CD14-positive monocyte (primary cell): ENCODE data around the gene B3GNT7. TPM values are rescaled to one million over a fixed set of nuclear protein-coding genes. Genes with fewer than 3 reads are reported as not detected.

ENCODE experiments used
- DNase-seq, 3 donors: peaks; one replicate each; pipeline ENCODE4 v3.0.0-alpha.2; 2011 to 2022
- H2AFZ ChIP-seq: 2 replicates; pipeline ENCODE4 v1.6.0; 2012; ENCODE audit warnings: mild to moderate bottlenecking, low read depth, low read length, inconsistent platforms; ENCODE audit not compliant: insufficient read depth, poor library complexity, severe bottlenecking
- H3K27ac ChIP-seq, 2 donors: 1 replicate in 1 of 2; 2 replicates in 1 of 2; pipeline ENCODE4 v1.5.1; 2012 to 2013; ENCODE audit warnings: low read length in 2 of 2, control low read depth in 1 of 2, inconsistent platforms in 1 of 2, low read depth in 1 of 2, mild to moderate bottlenecking in 1 of 2
- H3K27me3 ChIP-seq, 2 donors: one replicate each; pipeline versions ENCODE4 v1.6.0 to v1.6.1; 2011 to 2013; ENCODE audit warnings: low read length in 2 of 2; ENCODE audit not compliant: control insufficient read depth in 2 of 2, insufficient read depth in 2 of 2
- H3K36me3 ChIP-seq, 2 donors: replicated peaks in 1 of 2; 1 replicate in 1 of 2; 2 replicates in 1 of 2; pipeline versions ENCODE4 v1.5.1 to v1.6.1; 2012 to 2013; ENCODE audit warnings: low read length in 2 of 2, control low read depth in 1 of 2, inconsistent platforms in 1 of 2, mild to moderate bottlenecking in 1 of 2; ENCODE audit not compliant: insufficient read depth in 2 of 2, control insufficient read depth in 1 of 2
- H3K4me1 ChIP-seq, 2 donors: 1 replicate in 1 of 2; 2 replicates in 1 of 2; pipeline versions ENCODE4 v1.5.1 to v1.6.1; 2012 to 2013; ENCODE audit warnings: low read length in 2 of 2, control low read depth in 1 of 2, inconsistent platforms in 1 of 2, mild to moderate bottlenecking in 1 of 2, moderate library complexity in 1 of 2; ENCODE audit not compliant: insufficient read depth in 2 of 2, control insufficient read depth in 1 of 2
- H3K4me2 ChIP-seq: replicated peaks from 2 replicates; pipeline ENCODE3; 2012; ENCODE audit warnings: low read length, moderate library complexity, mild to moderate bottlenecking; ENCODE audit not compliant: poor library complexity, severe bottlenecking; ENCODE audit errors: extremely low read depth
- H3K4me3 ChIP-seq, 3 experiments: fragments of 200-600 bp in 1 of 3; sonication (generic) in 1 of 3; replicated peaks in 1 of 3; 1 replicate in 2 of 3; 2 replicates in 1 of 3; pipeline ENCODE4 v1.5.1; 2011 to 2013; ENCODE audit warnings: low read length in 3 of 3, mild to moderate bottlenecking in 3 of 3, control low read depth in 2 of 3, low read depth in 2 of 3, inconsistent platforms in 1 of 3, moderate library complexity in 1 of 3
- H3K79me2 ChIP-seq: 2 replicates; pipeline ENCODE4 v1.6.0; 2012; ENCODE audit warnings: mild to moderate bottlenecking, control low read depth, inconsistent platforms, low read length, moderate library complexity; ENCODE audit not compliant: insufficient read depth
- H3K9ac ChIP-seq: 2 replicates; pipeline ENCODE4 v1.6.0; 2017; ENCODE audit warnings: low read length, mild to moderate bottlenecking; ENCODE audit not compliant: insufficient read depth, poor library complexity, severe bottlenecking
- H3K9me3 ChIP-seq, 2 donors: replicated peaks in 1 of 2; 1 replicate in 1 of 2; 2 replicates in 1 of 2; pipeline versions ENCODE4 v1.5.1 to v1.6.1; 2012 to 2013; ENCODE audit warnings: low read length in 2 of 2, control low read depth in 1 of 2; ENCODE audit not compliant: control insufficient read depth in 1 of 2, insufficient read depth in 1 of 2
- H4K20me1 ChIP-seq: 2 replicates; pipeline ENCODE4 v1.6.0; 2012; ENCODE audit warnings: mild to moderate bottlenecking, low read length, control low read depth, moderate library complexity; ENCODE audit not compliant: insufficient read depth
- H3K27ac Mint-ChIP-seq, 7 donors: one replicate each; pipeline ENCODE4 v1.8.0; 2020; ENCODE audit warnings: mild to moderate bottlenecking in 7 of 7, mixed read lengths in 7 of 7, moderate library complexity in 6 of 7, inconsistent platforms in 2 of 7
- H3K27me3 Mint-ChIP-seq, 3 donors: one replicate each; pipeline ENCODE4 v1.8.0; 2021 to 2022; ENCODE audit warnings: low read depth in 3 of 3, mild to moderate bottlenecking in 3 of 3, mixed read lengths in 3 of 3, moderate library complexity in 3 of 3, inconsistent platforms in 1 of 3
- H3K36me3 Mint-ChIP-seq, 2 donors: one replicate each; pipeline ENCODE4 v1.8.0; 2020; ENCODE audit warnings: mixed read lengths in 2 of 2, inconsistent platforms in 1 of 2, mild to moderate bottlenecking in 1 of 2
- H3K4me1 Mint-ChIP-seq: one replicate; pipeline ENCODE4 v1.8.0; 2020; ENCODE audit warnings: mild to moderate bottlenecking, mixed read lengths
- H3K4me3 Mint-ChIP-seq, 2 donors: one replicate each; pipeline ENCODE4 v1.8.0; 2020; ENCODE audit warnings: mild to moderate bottlenecking in 2 of 2, mixed read lengths in 2 of 2, moderate library complexity in 1 of 2
- H3K9me3 Mint-ChIP-seq, 7 donors: one replicate each; pipeline ENCODE4 v1.8.0; 2020 to 2022; ENCODE audit warnings: mixed read lengths in 7 of 7, mild to moderate bottlenecking in 6 of 7, moderate library complexity in 6 of 7, inconsistent platforms in 2 of 7
- CTCF ChIP-seq: fragments of 200-600 bp; IDR thresholded peaks from one replicate; pipeline ENCODE4 v1.8.0; 2022; ENCODE audit warnings: antibody characterized with exemption, mild to moderate bottlenecking
- WGBS: methylation state at CpG from one replicate; pipeline ENCODE4 v1.1.5; 2013; ENCODE audit warnings: missing lambda C conversion rate; ENCODE audit not compliant: insufficient coverage; 5-methylcytosine and 5-hydroxymethylcytosine counted together
- intact Hi-C, 2 donors: fragments of 100-400 bp; cut with micrococcal nuclease; formaldehyde crosslinking; loops; one replicate each; pipeline versions ENCODE4 v1.15.0 to v1.15.1; 2023
- polyA minus RNA-seq: library from RNA; depleted of rRNA, polyadenylated mRNA; stranded (reverse); fragments of >200 nt; gene quantifications from 2 replicates; pipeline ENCODE4 v1.2.3, GENCODE V29; 2012
- polyA plus RNA-seq, 3 donors: library from polyadenylated mRNA; depleted of rRNA in 1 of 3; unstranded in 2 of 3; stranded (reverse) in 1 of 3; fragments of 300-500 nt in 2 of 3; fragments of >200 nt in 1 of 3; fragmentation: Illumina TruSeq in 2 of 3; gene quantifications; 1 replicate in 2 of 3; 2 replicates in 1 of 3; pipeline ENCODE4 v1.2.3, GENCODE V29; 2012 to 2021
- total RNA-seq, 12 experiments: library from RNA in 1 of 12; stranded (reverse) in 1 of 12; fragments of 120-200 nt in 1 of 12; gene quantifications; one replicate each; pipeline ENCODE4 v1.2.4 and lab custom pipeline; 2013 to 2026; ENCODE audit warnings: mixed read lengths in 6 of 12, inconsistent platforms in 1 of 12

B3GNT7 gene
- 0.06 TPM for total RNA-seq (2013)
- polyA plus RNA-seq (under 1 TPM in 1 of 3 donors, not detected in 2; 0.05 TPM), polyA minus RNA-seq (0.14 TPM in 1 of 2 replicates, not detected in the other), total RNA-seq (lab: John Stamatoyannopoulos, UW) (0.07 to 23.0 (median 1.2) reads per million in 11 experiments)

- no peak for DNase-seq
- peak within 1 kb of the TSS; percentile 71 to 82 for H3K4me3 Mint-ChIP-seq
- H3K9me3 Mint-ChIP-seq, result peaks cover 0 to 6% (median 2%) of the 10 kb centered on the region in 7 donors
- H3K36me3 Mint-ChIP-seq, result peaks cover 0 to 3% of the 10 kb centered on the region in 2 donors
- peak within 1 kb of the TSS; percentile 61 for H2AFZ ChIP-seq
- peak within 1 kb of the TSS; percentile 70 for H3K4me2 ChIP-seq
- H3K4me3 ChIP-seq, result peak within 1 kb of the TSS in 2 of 3 experiments; percentile 7 to 60
- no peaks in the 10 kb centered on the region for H3K36me3 ChIP-seq
- H3K27me3 ChIP-seq, result peaks cover 0 to 10% of the 10 kb centered on the region in 2 donors
- intact Hi-C loops, result no loop called here
- 4% methylated on average over 86 of the region's 95 CpGs for WGBS
- peaks cover 52% of the 10 kb centered on the region for H3K4me1 Mint-ChIP-seq
- no peaks in the 10 kb centered on the region for H3K9me3 ChIP-seq
- peaks cover 9% of the 10 kb centered on the region for H3K79me2 ChIP-seq
- TF ChIP-seq CTCF, result no peak
- H3K4me1 ChIP-seq, result peaks cover 41 to 51% of the 10 kb centered on the region in 2 donors
- no peaks in the 10 kb centered on the region for H4K20me1 ChIP-seq
- no peak within 1 kb of the TSS for H3K27ac ChIP-seq
- H3K27ac Mint-ChIP-seq, result peak within 1 kb of the TSS in 2 of 7 donors; percentile 11 to 46
- peaks cover 18 to 29% (median 26%) of the 10 kb centered on the region in 3 donors for H3K27me3 Mint-ChIP-seq
- peak within 1 kb of the TSS; percentile 32 for H3K9ac ChIP-seq
These were observed at the start of gene B3GNT7 for GRCh38 chr2:231395188-231396057. TSS of gene B3GNT7 (plus strand) at chr2:231395710. CDS start at chr2:231395804, 94 bp downstream.

GRCh38 chr2:231347081-231347480 lies 48.4 kb upstream of the B3GNT7 start:
- Histone ChIP-seq H3K4me3 (no peak overlapping the region), H3K9ac (no peak overlapping the region), H2AFZ (no peak overlapping the region), H3K36me3 (no peaks in the 10 kb centered on the region), H4K20me1 (no peaks in the 10 kb centered on the region), H3K4me1 (peaks cover 19 to 25% of the 10 kb centered on the region in 2 donors), H3K27ac (no peak overlapping the region), H3K4me2 (no peak overlapping the region), H3K27me3 (no peaks in the 10 kb centered on the region), H3K79me2 (no peaks in the 10 kb centered on the region), H3K9me3 (no peaks in the 10 kb centered on the region)
- DNase-seq, result no peak
- Mint-ChIP-seq H3K4me1 (peaks cover 31% of the 10 kb centered on the region), H3K9me3 (peaks cover 0 to 2% (median 0%) of the 10 kb centered on the region in 7 donors), H3K27me3 (peaks cover 0 to 4% (median 2%) of the 10 kb centered on the region in 3 donors), H3K36me3 (no peaks in the 10 kb centered on the region), H3K27ac (no peak overlapping the region), H3K4me3 (no peak overlapping the region)
- TF ChIP-seq CTCF, result no peak
- no CpG with 5 or more reads among the region's 5 CpGs for WGBS
- intact Hi-C loops, result no loop called here
